ENCODE measurements around the gene SLC23A3.
"Not testable (repeated sequence)": the region's sequence is repeated elsewhere in the genome, so short reads cannot be mapped to it uniquely, and the experiment has no call there.

SLC23A3 gene

GRCh38 chr2:219204425-219205164, 34.8 kb upstream of the SLC23A3 start:
- DNase-seq, result no peak

DNA sequence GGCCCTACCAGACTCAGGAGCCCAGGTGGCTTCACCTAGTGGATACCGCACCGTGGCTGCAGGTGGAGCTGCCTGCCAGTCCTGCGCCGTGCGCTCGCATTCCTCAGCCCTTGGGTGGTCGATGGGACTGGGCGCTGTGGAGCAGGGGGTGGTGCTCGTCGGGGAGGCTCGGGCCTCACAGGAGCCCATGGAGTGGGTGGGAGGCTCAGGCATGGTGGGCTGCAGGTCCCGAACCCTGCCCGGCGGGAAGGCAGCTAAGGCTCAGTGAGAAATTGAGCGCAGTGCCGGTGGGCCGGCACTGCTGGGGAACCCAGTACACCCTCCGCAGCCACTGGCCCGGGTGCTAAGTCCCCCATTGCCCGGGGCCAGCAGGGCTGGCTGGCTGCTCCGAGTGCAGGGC, 31.5 kb upstream of the SLC23A3 start:
- DNase-seq, result not testable (repeated sequence)

GRCh38 chr2:219200502-219201326, 30.9 kb upstream of the SLC23A3 start:
- not testable (repeated sequence) for DNase-seq

GRCh38 chr2:219199470-219200211, 29.8 kb upstream of the SLC23A3 start:
- DNase-seq, result no peak

GRCh38 chr2:219198974-219199373, 29.1 kb upstream of the SLC23A3 start:
- no peak for DNase-seq

DNA sequence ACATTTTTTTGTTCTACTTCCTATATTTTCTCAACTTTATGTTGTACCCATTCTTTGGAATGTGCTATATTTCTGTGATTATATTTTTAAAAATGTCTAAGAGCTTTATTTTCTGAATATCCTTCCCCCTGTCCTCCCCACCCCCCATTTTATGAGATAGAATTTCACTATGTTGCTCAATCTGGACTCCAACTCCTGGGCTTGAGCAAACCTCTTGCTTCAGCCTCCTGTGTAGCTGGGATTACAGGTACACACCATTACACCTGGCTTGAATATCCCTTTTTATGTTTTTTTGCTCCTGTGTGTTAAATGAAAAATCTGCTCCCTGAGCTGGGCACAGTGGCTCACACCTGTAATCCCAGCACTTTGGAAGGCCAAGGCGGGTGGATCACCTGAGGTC, 27.6 kb upstream of the SLC23A3 start:
- DNase-seq, result no peak

DNA sequence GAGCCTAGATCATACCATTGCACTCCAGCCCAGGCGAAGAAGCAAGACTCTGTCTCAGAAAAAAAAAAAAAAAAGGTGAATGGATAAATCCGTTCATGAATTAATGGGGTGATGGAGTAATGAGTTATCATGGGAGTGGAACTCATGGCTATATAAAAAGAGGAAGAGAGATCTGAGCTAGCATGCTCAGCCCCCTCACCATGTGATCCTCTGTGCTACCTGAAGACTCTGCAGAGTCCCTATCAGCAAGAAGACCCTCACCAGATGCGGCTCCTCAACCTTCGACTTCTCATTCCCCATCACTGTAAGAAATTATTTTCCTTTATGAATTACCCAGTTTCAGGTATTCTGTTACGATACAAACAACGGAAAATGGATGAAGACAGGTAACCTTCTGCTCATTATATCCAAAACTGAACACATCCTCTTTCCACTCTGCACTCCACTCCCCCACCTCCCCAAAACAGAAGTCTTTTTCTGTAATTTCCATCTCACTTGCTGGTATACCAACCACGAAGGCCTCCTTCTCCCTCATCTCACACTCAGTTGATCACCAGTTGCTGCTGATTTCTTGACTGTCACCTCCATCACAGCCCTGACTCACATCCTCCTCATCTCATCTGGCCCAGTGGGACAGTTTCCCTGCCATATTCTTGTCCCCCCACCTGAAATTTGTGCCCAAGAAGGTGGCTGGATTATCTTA, 17.1 kb upstream of the SLC23A3 start:
- DNase-seq, result no peak

DNA sequence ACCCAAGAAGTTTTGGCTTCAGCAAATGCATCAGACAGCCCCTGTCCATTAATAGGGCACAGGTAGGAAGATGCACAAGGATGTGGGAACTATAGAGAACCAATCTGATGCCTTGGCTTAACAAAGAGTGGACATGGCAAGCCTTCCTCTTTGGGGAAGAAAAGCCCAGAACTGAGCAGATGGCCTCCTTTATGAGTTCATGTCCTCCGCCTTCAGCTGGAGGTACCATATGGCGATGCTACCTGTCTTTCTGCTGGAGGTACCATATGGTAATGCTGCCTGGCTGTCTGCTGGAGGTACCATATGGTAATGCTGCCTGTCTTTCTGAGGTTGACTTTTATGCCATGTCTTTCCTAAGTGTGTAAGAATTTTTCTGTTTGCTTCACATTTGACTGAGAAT, 14.3 kb upstream of the SLC23A3 start:
- DNase-seq, result no peak

DNA sequence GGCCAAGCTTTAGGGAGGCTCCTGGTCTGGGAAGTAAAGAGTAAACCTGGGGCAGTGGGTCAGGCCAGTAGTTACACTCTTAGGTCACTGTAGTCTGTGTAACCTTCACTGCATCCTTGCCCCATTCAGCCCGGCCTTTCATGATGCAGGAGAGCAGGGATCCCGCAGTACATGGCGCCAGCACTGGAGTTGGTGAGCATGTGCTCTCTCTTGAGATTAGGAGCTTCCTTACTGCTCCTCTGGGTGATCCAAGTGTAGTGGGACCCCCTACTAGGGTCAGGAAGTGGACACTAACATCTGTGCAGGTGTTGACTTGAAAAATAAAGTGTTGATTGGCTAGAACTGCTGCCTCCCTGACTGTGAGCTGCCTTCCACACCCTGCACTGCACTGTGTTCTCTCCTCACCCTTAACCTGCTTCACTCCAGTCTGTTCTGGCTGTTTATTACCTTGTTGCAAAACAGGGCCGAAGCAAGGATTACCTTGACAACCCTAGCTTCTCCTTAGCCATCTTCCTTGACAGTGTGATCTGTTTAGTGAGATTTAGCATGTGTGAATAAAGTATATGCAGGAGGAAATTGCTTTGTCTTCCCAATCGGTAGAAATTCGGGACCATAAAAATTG, 13.4 kb upstream of the SLC23A3 start:
- no peak for DNase-seq

GRCh38 chr2:219182331-219183150, 12.7 kb upstream of the SLC23A3 start:
- DNase-seq, result no peak

DNA sequence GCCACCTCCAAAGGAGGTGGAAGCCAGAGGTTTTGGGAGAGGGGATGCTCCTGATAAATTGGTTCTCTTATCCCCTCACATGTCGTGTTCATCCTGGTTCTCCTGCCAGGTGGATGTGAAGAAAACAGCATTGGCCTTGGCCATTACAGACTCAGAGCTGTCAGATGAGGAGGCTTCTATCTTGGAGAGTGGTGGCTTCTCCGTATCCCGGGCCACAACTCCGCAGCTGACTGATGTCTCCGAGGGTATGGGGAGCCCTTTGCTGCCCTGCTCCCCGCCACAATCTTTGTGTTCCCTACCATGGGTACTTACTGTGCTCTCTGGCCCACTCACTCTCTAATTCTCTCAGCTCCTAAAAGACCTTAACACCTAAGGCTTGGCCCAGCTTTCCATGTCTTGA, 11.7 kb upstream of the SLC23A3 start:
- DNase-seq, result no peak

- DNase-seq, result no peak
These were observed 11.1 kb upstream of the SLC23A3 start for GRCh38 chr2:219180961-219181360.

DNA sequence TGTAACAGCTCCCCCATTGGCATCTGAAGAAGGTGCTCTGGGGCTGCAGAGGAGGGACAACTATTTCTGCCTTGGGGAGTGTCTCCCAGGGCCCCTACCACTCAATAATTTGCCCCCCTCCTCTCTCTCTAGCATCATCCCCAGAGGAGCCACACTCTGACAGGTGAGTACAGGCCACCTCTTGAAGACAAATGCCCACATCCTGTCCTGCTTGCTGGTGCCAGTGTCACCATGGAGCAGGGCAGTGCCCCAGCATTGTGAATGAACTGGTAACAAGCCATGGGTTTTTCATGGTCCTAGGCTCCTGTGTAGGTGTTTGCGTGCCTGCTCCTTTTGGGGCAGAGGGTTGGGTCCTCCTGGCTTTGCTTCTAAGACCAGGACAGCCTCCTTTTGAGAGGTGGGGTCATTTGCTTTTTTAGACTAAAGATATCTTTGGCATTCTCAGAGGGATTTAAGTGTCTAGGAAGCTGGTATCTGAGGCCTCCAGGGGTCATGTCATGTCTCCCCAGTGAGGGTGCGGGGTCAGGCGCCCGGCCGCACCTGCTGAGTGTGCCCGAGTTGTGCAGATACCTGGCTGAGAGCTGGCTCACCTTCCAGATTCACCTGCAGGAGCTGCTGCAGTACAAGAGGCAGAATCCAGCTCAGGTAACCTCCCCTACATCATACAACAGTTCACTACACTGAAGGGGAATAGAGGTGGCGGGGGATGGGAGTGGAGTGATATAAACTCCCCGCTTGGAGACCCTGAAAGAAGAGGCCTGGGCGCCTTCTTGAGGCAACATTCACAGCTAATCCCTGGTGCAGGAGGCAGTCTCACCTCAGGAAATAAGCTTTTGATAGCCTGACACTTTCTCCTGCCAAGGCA, 10.0 kb upstream of the SLC23A3 start:
- no peak for DNase-seq

DNA sequence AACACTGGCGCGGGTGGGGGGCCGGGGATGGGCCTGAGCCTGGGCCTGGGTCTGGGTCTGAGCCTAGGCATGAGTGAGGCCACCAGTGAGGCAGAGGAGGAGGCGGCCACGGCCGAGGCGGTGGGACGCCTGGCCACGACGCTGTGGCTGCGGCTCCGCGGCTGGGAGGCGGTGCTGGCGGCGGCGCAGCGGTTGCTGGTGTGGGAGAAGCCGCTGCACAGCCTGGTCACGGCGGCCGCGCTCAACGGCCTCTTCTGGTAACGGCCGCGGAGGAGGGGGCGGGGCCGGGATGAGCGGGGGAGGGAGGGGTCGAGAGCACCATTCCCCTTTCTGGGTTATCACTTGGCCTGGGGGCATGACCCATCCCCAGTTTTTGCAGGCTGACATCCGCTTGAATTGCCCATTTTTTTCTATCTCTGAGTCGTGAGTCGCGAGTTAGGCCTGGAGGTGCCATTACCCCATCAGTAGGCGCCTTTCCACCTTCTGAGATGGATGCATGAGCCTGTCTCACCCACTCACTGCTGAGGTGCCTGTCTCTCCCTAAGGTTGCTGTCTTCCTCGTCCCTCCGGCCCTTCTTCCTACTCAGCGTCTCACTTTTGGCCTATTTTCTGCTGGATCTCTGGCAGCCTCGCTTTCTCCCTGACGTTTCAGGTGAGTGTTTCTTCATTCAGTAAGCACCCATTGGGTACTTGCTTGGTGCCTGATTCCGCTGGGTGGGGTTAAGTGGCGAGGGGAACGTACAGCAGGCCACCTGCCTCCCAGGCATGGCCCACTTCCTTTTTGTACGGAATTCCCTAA, 8.7 kb upstream of the SLC23A3 start:
- no peak for DNase-seq

GRCh38 chr2:219177552-219178376, 7.9 kb upstream of the SLC23A3 start, which contains the start of gene RETREG2:
RETREG2 (plus strand) TSS chr2:219178275; CDS start chr2:219178353, 78 bp downstream.
- DNase-seq, result peak; percentile 85

DNA sequence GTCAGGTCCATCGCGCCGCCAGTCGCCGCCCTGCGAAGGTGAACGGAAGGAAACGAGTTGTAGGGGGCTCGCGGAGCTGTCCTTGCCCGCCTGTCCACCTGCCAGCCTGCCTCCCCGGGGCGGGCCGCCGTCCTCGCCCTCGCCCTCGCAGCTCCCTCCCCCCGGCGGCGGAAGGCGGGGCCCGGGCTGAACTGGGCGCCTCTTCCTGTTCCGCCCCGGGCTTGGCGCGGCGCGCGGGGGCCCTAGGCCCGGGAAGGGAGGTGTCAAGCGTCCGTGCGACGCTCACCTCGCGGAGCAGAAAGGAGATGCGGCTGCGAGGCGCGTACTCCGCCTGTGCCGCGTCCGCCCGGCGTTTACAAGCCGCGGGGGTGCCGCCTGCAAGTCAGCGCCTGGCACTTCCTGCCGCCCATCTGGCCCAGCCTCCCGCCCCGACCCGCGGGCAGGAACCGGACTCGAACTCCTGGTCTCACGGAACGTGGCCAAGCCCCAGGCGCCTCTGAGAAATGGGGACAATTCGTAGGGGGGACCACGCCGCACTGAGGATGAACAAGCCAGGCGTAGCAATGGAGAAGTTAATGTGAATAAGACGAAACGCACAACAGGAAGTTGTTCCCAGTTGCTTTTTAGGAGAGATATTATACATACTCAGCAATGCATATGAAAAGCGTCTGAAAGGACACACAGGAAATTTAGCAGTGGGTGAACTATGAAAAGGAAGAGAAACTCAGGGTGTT, 7.2 kb upstream of the SLC23A3 start, which contains the start of gene CNPPD1:
CNPPD1 (minus strand) TSS at position 108 of the 734 bp plus-strand sequence; CDS start at position 11, 97 bp downstream.
- DNase-seq, result peak; percentile 72

GRCh38 chr2:219175928-219176817, 6.3 kb upstream of the SLC23A3 start:
- no peak for DNase-seq

Data from NCI-H1436 (cell line).